Loucy (cell line): ENCODE measurements around the gene RBM3.
"Not testable (repeated sequence)": the region's sequence is repeated elsewhere in the genome, so short reads cannot be mapped to it uniquely, and the experiment has no call there.

Source experiments
- H2AFZ ChIP-seq: fragments of 200-600 bp; sonication (generic); 2 replicates; pipeline ENCODE4 v1.6.0; 2016; ENCODE audit warnings: antibody characterized with exemption, mild to moderate bottlenecking, low read length, moderate library complexity
- H3F3A ChIP-seq: fragments of 200-600 bp; 2 replicates; pipeline ENCODE4 v1.6.0; 2016; ENCODE audit warnings: antibody characterized with exemption, low read depth, mild to moderate bottlenecking
- H3K27me3 ChIP-seq: fragments of 200-600 bp; sonication (generic); 2 replicates; pipeline ENCODE4 v1.6.1; 2014; ENCODE audit warnings: low read length, mild to moderate bottlenecking; ENCODE audit not compliant: insufficient read depth, poor library complexity, severe bottlenecking
- H3K36me3 ChIP-seq: fragments of 200-600 bp; sonication (generic); 2 replicates; pipeline ENCODE4 v1.6.1; 2016; ENCODE audit warnings: low read length; ENCODE audit not compliant: insufficient read depth
- H3K4me1 ChIP-seq: fragments of 200-600 bp; sonication (generic); 2 replicates; pipeline ENCODE4 v1.5.1; 2014; ENCODE audit warnings: low read length, mild to moderate bottlenecking; ENCODE audit not compliant: insufficient read depth, poor library complexity, severe bottlenecking
- H3K4me2 ChIP-seq: fragments of 200-600 bp; sonication (generic); 2 replicates; pipeline ENCODE4 v1.6.0; 2014; ENCODE audit warnings: antibody characterized with exemption, low read length, low read depth, mild to moderate bottlenecking; ENCODE audit not compliant: poor library complexity, severe bottlenecking
- H3K4me3 ChIP-seq: fragments of 200-600 bp; sonication (generic); 2 replicates; pipeline ENCODE4 v1.5.1; 2014; ENCODE audit warnings: low read length, mild to moderate bottlenecking, mixed read lengths; ENCODE audit not compliant: poor library complexity, severe bottlenecking
- H3K79me2 ChIP-seq: fragments of 200-600 bp; sonication (generic); 2 replicates; pipeline ENCODE4 v1.6.1; 2014; ENCODE audit warnings: low read length; ENCODE audit not compliant: insufficient read depth
- H3K9ac ChIP-seq: fragments of 200-600 bp; sonication (generic); 2 replicates; pipeline ENCODE4 v1.6.0; 2014; ENCODE audit warnings: mild to moderate bottlenecking, low read depth, low read length, moderate library complexity; ENCODE audit not compliant: poor library complexity, severe bottlenecking
- H3K9me2 ChIP-seq: fragments of 200-600 bp; sonication (generic); replicated peaks from 2 replicates; pipeline ENCODE4 v1.6.1; 2016; ENCODE audit warnings: low read depth, low read length, mixed read lengths
- H3K9me3 ChIP-seq: fragments of 200-600 bp; sonication (generic); 2 replicates; pipeline ENCODE4 v1.6.1; 2014; ENCODE audit warnings: mild to moderate bottlenecking, antibody characterized with exemption, low read length, low read depth; ENCODE audit not compliant: insufficient read depth
- H4K20me1 ChIP-seq: fragments of 200-600 bp; sonication (generic); 2 replicates; pipeline ENCODE4 v1.6.0; 2014; ENCODE audit warnings: antibody characterized with exemption, low read length, mild to moderate bottlenecking; ENCODE audit not compliant: insufficient read depth, poor library complexity, severe bottlenecking
- CTCF ChIP-seq: fragments of 200-600 bp; sonication (generic); conservative IDR thresholded peaks from 2 replicates; pipeline ENCODE4 v1.5.1; 2014; ENCODE audit warnings: mild to moderate bottlenecking, antibody characterized with exemption, low read length
- EZH2phosphoT487 ChIP-seq: fragments of 200-600 bp; IDR thresholded peaks from 2 replicates; pipeline ENCODE4 v1.6.1; 2018; ENCODE audit warnings: antibody characterized with exemption, mild to moderate bottlenecking, moderate library complexity, borderline replicate concordance

Gene RBM3

GRCh38 chrX:48574270-48575266 lies at the start of gene RBM3:
Gene RBM3, plus strand, starts transcription at chrX:48574484. Its CDS starts 697 bp downstream, at chrX:48575181.
- Histone ChIP-seq H3K9me2 (no peaks in the 10 kb centered on the region), H3K9me3 (no peaks in the 10 kb centered on the region), H3K4me1 (peaks cover 7% of the 10 kb centered on the region), H3F3A (no peaks in the 10 kb centered on the region), H3K27me3 (no peaks in the 10 kb centered on the region), H3K79me2 (peaks cover 34% of the 10 kb centered on the region), H3K4me3 (peak within 1 kb of the TSS; percentile 99), H3K9ac (peak within 1 kb of the TSS; percentile 94), H4K20me1 (peaks cover 26% of the 10 kb centered on the region), H3K4me2 (peak within 1 kb of the TSS; percentile 96), H2AFZ (peak within 1 kb of the TSS; percentile 75), H3K36me3 (peaks cover 33% of the 10 kb centered on the region; the same call in 1 of the 2 replicates)
- TF ChIP-seq EZH2phosphoT487 (no peak), CTCF (peak; percentile 34; the same call in 1 of the 2 replicates)

DNA sequence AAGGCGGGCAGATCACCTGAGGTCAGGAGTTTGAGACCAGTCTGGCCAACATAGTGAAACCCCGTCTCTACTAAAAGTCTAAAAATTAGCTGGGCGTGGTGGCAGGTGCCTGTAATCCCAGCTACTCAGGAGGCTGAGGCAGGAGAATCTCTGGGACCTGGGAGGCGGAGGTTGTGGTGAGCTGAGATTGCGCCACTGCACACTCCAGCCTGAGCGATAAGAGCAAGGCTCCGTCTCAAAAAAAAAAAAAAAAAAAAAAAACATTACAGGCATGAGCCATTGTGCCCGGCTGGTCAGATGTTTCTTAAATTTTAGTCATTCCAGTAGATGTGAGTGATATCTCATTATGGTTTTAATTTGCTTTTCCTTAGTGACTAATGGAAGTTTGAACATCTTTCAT lies 48.4 kb upstream of the RBM3 start:
- Histone ChIP-seq H3K4me3 (peak overlapping the region; percentile 58), H3K9ac (peak overlapping the region; percentile 27), H3K4me1 (peaks cover 13% of the 10 kb centered on the region), H3K4me2 (peak overlapping the region; percentile 67), H3K79me2 (peaks cover 46% of the 10 kb centered on the region), H3K36me3 (peaks cover 25% of the 10 kb centered on the region; the same call in 1 of the 2 replicates)
- H4K20me1 ChIP-seq, H3K27me3 ChIP-seq, H3K9me2 ChIP-seq, H2AFZ ChIP-seq, H3K9me3 ChIP-seq, H3F3A ChIP-seq: not testable (repeated sequence)

DNA sequence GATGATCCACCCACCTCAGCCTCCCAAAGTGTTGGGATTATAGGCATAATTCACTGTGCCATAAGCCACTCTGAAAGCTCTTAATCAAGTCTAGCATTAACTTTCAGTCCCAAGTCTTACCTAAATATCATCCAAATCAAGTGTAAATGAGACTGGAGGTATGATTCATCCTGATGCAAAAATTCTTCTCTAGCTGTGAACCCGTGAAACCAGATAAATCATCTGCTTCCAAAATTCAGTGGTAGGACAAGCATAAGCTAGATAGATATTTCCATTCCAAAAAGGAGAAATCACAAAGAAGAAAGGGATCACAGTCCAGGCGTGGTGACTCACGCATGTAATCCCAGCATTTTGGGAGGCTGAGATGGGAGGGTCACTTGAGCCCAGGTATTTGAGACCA lies 43.5 kb upstream of the RBM3 start:
- Histone ChIP-seq H3K27me3 (no peaks in the 10 kb centered on the region), H3K4me3 (no peak overlapping the region), H3K9ac (no peak overlapping the region), H4K20me1 (no peaks in the 10 kb centered on the region), H3K36me3 (peaks cover 25% of the 10 kb centered on the region; the same call in 1 of the 2 replicates), H3K9me2 (no peaks in the 10 kb centered on the region), H3F3A (no peaks in the 10 kb centered on the region), H2AFZ (no peak overlapping the region), H3K4me2 (no peak overlapping the region), H3K79me2 (peaks cover 10% of the 10 kb centered on the region; the same call in 1 of the 2 replicates), H3K9me3 (no peaks in the 10 kb centered on the region), H3K4me1 (peaks cover 3% of the 10 kb centered on the region)
- no peak for TF ChIP-seq EZH2phosphoT487
- TF ChIP-seq CTCF: no peak
